GM19452 (cell line): Measurements from ENCODE around the gene PPP4R3A.
"Not testable (repeated sequence)": the region's sequence is repeated elsewhere in the genome, so short reads cannot be mapped to it uniquely, and the experiment has no call there.

Experiments used
- ATAC-seq: cut with Tn5 transposase; IDR thresholded peaks from one replicate; pipeline ENCODE4 v1.9.1; 2021; ENCODE audit not compliant: unreplicated experiment

Gene PPP4R3A

GRCh38 chr14:91506226-91506625 is 3.9 kb downstream of the PPP4R3A start:
- ATAC-seq = no peak

DNA sequence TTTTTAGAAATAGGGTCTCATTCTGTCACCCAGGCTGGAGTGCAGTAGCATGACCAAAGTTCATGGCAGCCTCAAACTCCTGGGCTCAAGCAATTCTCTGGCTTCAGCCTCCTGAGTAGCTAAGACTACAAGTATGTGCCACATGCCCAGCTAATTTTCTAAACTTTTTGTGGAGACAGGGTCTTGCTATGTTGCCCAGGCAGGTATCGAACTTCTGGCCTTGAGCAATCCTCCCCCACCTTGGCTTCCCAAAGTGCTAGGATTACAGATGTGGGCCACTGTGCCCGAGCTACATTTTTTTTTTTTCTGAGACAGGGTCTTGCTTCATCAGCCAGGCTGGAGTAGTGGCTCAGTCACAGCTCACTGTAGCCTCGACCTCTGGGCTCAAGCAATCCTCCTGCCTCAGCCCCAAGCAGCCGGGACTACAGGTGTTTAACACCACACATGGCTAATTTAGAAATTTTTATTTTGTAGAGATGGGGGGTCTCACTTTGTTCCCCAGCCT is 7.1 kb downstream of the PPP4R3A start:
- ATAC-seq = no peak

DNA sequence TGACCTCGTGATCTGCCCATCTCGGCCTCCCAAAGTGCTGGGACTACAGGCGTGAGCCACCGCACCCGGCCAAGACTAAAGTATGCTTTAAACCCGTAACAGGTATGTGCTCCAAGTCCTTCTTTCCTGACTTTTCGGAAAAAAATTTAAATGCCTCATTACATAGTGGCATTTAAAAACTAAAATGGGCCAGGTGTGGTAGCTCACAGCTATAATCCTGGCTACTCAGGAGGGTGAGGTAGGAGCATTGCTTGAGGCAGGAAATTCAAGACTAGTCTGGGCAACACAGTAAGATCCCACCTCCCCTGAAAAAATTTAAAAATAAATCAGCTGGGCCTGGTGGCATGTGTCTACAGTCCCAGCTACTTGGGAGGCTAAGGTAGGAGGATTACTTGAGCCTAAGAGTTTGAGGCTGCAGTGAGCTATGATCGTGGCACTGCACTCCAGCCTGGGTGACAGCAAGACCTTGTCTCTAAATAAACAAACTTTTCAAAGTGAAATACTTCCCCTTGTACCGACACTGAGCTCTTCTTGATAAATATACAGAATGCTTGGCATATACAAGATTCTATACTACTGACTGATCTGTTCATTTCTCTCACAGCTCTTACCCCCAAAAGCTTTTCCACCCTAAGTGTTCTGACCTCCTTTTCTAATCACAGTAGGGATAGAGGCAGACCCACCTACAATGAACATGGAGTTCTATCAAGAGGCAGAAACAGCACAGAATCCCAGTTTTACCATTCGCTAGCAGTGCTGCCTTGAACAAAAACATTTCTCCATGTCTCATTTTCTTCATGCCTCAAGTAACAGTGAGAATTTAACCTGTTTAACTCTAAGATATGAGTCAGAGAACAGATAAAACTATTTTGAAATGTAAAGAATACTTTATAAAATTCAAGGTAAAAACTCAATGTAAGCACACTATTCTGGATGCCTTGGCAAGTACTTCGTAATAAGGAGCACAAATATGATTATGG is 7.9 kb downstream of the PPP4R3A start:
- no peak for ATAC-seq

- ATAC-seq = no peak
These were observed 8.8 kb downstream of the PPP4R3A start for GRCh38 chr14:91501348-91501747.

GRCh38 chr14:91496790-91497189 is 13.3 kb downstream of the PPP4R3A start:
- no peak for ATAC-seq

DNA sequence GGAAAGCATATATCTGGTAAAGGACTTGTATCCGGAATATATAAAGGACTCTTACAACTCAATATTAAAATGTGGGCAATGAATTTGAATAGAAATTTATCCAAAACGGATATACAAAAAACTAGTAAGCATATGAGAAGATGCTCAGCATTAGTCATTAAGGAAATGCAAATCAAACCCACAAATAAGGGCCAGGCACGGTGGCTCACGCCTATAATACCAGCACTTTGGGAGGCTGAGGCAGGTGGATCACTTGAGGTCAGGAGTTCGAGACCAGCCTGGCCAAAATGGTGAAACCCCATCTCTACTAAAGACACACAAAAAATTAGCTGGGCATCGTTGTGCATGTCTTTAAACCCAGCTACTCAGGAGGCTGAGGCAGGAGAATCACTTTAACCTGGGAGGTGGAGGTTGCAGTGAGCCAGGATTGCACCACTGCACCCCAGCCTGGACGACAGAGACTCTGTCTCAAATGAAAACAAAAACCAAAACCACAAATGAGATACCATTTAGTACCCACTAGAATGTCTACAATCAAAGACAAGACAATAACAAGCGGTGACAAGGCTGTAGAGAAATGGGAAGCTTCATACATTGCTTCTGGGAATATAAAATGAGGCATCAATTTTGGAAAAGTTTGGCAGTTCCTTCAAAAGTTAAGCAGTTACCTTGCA is 15.6 kb downstream of the PPP4R3A start:
- not testable (repeated sequence) for ATAC-seq

DNA sequence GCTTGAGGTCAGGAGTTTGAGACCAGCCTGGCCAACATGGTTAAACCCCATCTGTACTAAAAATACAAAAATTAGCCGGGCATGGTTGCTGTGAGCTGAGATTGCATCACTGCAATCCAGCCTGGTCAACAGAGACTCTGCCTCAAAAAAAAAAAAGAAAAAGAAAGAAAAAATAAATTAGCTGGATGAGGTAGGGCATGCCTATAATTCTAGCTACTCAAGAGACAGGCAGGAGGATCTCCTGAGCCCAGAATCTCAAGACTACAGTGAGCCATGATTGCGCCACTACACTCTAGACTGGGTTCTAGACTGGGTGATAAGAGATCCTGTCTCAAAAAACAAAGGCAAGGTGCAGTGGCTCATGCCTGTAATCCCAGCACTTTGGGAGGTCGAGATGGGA is 16.9 kb downstream of the PPP4R3A start:
- ATAC-seq = no peak

- ATAC-seq = no peak
These were observed 25.4 kb downstream of the PPP4R3A start for GRCh38 chr14:91484744-91485143.

- ATAC-seq = no peak
These were observed 25.9 kb downstream of the PPP4R3A start for GRCh38 chr14:91484186-91484585.

DNA sequence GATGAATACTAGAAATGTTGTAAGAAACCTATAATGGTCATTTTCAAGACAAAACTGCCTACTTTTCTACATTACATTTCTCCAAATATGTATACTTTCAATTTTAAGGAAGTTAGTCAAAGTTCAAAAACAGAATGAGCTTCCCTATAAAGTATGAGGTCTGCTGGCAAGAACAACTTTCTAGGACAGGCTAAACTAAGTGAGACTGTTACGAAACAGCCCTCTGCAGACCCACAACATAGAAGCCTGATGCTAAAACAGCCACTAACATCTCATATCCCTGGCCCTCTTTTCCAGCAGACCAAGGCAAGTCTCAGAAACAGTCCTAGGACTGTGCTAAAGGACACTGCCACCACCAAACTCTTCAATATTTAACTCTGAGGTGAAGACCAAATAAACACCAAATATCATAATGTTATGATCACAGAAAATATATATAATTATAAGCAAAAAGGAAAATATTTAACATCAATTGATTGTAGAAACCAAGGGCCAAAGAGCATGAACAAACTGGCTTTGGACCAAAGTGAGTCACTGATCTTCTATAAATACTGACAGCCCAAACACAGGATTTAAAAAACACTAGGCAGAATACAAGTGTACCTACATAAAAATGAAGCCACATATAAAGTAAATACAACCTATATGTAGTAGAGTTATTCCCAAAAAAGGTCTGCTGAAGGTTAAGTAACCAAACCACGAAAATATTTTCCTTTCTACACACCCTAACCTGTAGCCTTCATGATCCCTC is 27.7 kb downstream of the PPP4R3A start:
- ATAC-seq = no peak

DNA sequence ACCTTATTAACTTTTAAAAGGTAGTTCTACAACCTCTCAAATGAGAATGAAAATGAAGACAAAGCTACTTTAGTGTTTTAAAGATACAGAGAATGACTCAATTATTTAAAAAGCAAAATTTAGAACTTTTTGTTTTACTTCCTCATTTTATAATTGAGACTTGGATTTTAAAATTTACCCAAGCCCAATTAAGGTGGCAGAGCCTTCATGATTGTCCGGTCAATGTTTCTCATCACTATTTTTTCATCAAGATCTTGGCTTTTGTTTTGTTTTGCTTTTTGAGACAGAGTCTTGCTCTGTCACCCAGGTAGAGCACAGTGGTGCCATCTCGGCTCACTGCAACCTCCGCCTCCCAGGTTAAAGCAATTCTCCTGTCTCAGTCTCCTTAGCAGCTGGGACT is 32.7 kb downstream of the PPP4R3A start:
- no peak for ATAC-seq

DNA sequence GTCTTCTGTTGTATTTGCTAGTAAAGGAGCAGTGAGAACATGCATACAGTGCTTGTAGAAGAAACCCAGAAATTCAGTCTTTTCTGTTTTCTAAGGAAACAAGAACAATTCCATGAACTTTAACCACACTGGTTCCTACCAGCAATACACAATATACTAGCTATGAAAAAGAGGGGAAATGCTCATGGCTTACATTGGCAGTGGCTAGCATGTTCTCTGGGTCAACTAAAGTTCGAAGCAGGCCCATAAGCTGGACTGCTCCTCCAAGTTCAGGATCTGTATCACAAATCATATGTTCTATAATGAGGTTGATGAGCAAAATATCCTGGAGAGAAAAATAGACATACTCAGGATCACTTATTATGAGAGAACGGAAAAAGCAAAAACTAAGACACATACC is 37.1 kb downstream of the PPP4R3A start:
- no peak for ATAC-seq

GRCh38 chr14:91470216-91470615 is 39.9 kb downstream of the PPP4R3A start:
- no peak for ATAC-seq

- ATAC-seq = no peak
These were observed 43.9 kb downstream of the PPP4R3A start for GRCh38 chr14:91466192-91466591.

GRCh38 chr14:91464615-91465205 is 45.4 kb downstream of the PPP4R3A start:
- ATAC-seq = no peak

DNA sequence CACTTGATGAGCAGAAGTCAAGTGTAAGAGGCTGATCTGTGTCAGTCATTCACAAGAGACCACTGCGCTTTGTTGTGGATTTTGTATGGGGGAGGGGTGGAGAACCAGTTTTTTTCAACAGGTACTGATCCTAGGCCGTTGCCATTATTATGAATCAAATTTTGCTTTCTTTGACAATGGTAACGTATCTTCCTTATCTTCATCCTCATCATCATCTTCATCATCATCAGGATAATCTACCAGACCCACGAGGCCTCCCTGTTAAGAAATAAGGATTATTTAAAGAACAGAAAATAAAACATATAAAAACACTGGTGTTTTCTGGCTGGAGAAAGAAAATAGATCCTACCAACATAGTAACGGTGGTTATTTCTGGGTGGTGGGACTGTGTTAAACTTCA is 51.5 kb downstream of the PPP4R3A start:
- no peak for ATAC-seq

DNA sequence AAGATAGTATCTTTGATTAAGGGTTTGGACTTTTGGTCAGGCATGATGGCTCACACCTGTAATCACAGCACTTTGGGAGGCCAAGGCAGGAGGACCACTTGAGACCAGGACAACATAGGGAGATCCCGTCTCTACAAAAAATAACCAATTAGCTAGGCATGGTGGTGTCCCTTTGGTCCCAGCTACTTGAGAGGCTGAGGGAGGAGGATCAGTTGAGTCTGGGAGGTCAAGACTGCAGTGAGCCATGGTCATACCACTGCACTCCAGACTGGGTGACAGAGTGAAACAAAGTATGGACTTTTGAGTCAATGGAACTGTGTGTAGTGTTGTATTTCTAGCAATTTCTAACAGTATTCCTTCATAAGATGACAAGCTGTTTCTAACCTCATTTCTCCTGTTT is 53.8 kb downstream of the PPP4R3A start:
- no peak for ATAC-seq

DNA sequence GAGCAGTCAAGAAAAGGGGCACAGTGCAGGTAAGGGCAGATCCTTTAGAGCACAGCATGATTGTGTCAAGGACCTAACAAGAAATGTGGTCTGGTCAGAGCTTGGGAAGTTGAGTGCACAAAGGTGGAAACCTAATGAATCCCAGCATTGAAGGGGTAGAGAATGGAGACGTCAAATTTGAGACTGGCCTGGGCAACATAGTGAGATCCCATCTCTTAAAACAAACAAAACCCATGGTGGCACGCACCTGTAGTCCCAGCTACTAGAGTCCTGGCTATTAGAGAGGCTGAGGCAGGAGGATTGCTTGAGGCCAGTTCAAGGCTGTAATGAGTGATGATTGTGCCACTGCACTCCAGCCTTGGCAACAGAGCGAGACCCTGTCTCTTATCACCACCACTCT is 55.5 kb downstream of the PPP4R3A start:
- ATAC-seq = no peak

- no peak for ATAC-seq
These were observed 56.0 kb downstream of the PPP4R3A start for GRCh38 chr14:91454155-91454554.

- no peak for ATAC-seq
These were observed 56.4 kb downstream of the PPP4R3A start for GRCh38 chr14:91453744-91454143.
